OCI-LY7 (cell line): ENCODE results near the gene PDGFD. TPM values are rescaled to one million over a fixed set of nuclear protein-coding genes. Genes with fewer than 3 reads are reported as not detected.

Experiments
- BruUV-seq: library from RNA; stranded (reverse); fragments of 400-500 nt; replicated peaks from 2 replicates; lab custom pipeline; 2021; lab: Mats Ljungman, UMichigan
- CTCF ChIA-PET: fragments of 300-600 bp; sonication (Branson Sonifier 250); formaldehyde crosslinking; loops from one replicate; lab custom pipeline; 2022; ENCODE audit warnings: antibody characterized with exemption; ENCODE audit not compliant: unreplicated experiment; lab: Charles Lee
- POLR2A ChIA-PET: fragments of 300-600 bp; sonication (Branson Sonifier 250); formaldehyde crosslinking; loops from one replicate; lab custom pipeline; 2022; ENCODE audit warnings: antibody characterized with exemption; lab: Charles Lee
- DNase-seq: peaks from one replicate; pipeline ENCODE4 v3.0.0-alpha.2; 2015; ENCODE audit warnings: low spot score
- H2AFZ ChIP-seq: fragments of 200-600 bp; sonication (generic), shearing (Covaris generic); 2 replicates; pipeline ENCODE4 v1.6.1; 2014; ENCODE audit warnings: mild to moderate bottlenecking, antibody characterized with exemption, low read length, moderate library complexity
- H3K27ac ChIP-seq: fragments of 200-600 bp; sonication (generic); 2 replicates; pipeline ENCODE4 v1.5.1; 2014; ENCODE audit warnings: mixed run types, low read depth, mild to moderate bottlenecking, moderate library complexity, low read length, inconsistent platforms; ENCODE audit not compliant: poor library complexity, severe bottlenecking
- H3K36me3 ChIP-seq: fragments of 200-600 bp; sonication (generic); 2 replicates; pipeline ENCODE4 v1.6.1; 2014; ENCODE audit warnings: mild to moderate bottlenecking, antibody characterized with exemption, low read length, moderate library complexity, mixed read lengths; ENCODE audit not compliant: insufficient read depth
- H3K4me1 ChIP-seq: fragments of 200-600 bp; sonication (generic); 2 replicates; pipeline ENCODE4 v1.5.1; 2014; ENCODE audit warnings: mild to moderate bottlenecking, low read length; ENCODE audit not compliant: insufficient read depth, poor library complexity, severe bottlenecking
- H3K4me2 ChIP-seq: fragments of 200-600 bp; sonication (generic); 2 replicates; pipeline ENCODE4 v1.6.1; 2014; ENCODE audit warnings: mild to moderate bottlenecking, low read length
- H3K4me3 ChIP-seq: fragments of 200-600 bp; sonication (generic); 2 replicates; pipeline ENCODE4 v1.5.1; 2014; ENCODE audit warnings: mild to moderate bottlenecking, low read depth, low read length; ENCODE audit not compliant: poor library complexity, severe bottlenecking
- H3K79me2 ChIP-seq: fragments of 200-600 bp; sonication (generic); 2 replicates; pipeline ENCODE4 v1.6.1; 2016; ENCODE audit warnings: low read depth, mild to moderate bottlenecking, low read length, moderate library complexity, mixed read lengths; ENCODE audit not compliant: insufficient read depth
- H3K9me2 ChIP-seq: fragments of 200-600 bp; sonication (generic); 2 replicates; pipeline ENCODE4 v1.6.1; 2016; ENCODE audit warnings: mild to moderate bottlenecking, low read length, mixed read lengths; ENCODE audit not compliant: insufficient read depth
- H3K9me3 ChIP-seq: fragments of 200-600 bp; sonication (generic); 2 replicates; pipeline ENCODE4 v1.6.1; 2014; ENCODE audit warnings: mild to moderate bottlenecking, mixed run types, low read length, mixed read lengths
- H4K20me1 ChIP-seq: fragments of 200-600 bp; sonication (generic); 2 replicates; pipeline ENCODE4 v1.6.1; 2014; ENCODE audit warnings: mild to moderate bottlenecking, antibody characterized with exemption, low read length, moderate library complexity, mixed read lengths; ENCODE audit not compliant: insufficient read depth
- CTCF ChIP-seq: fragments of 200-600 bp; sonication (generic); conservative IDR thresholded peaks from 2 replicates; pipeline ENCODE4 v1.5.1; 2014; ENCODE audit warnings: mild to moderate bottlenecking, antibody characterized with exemption, low read length, moderate library complexity, mixed read lengths
- EZH2phosphoT487 ChIP-seq: fragments of 200-600 bp; sonication (generic); IDR thresholded peaks from 2 replicates; pipeline ENCODE4 v1.6.1; 2018; ENCODE audit warnings: low read depth, borderline replicate concordance, mild to moderate bottlenecking, mixed run types, antibody characterized with exemption, low read length, moderate library complexity, mixed read lengths
- intact Hi-C: fragments of 100-400 bp; cut with micrococcal nuclease; formaldehyde crosslinking; loops from one replicate; pipeline ENCODE4 v1.10.0; 2022; ENCODE audit not compliant: unreplicated experiment
- total RNA-seq, 2 experiments: library from RNA; depleted of rRNA in 1 of 2; stranded (reverse); fragments of >200 nt in 1 of 2; shearing (Covaris generic) in 1 of 2; gene quantifications; 2 replicates each; pipeline ENCODE4 v1.2.3, GENCODE V29; 2014 to 2022

PDGFD gene
- total RNA-seq, 2 experiments from 2014 or later, result 1.0 to 6.0 TPM

GRCh38 chr11:104092744-104093143, 71.2 kb downstream of the PDGFD start:
- POLR2A ChIA-PET, result interaction anchor here (0.6 to 1.2 kb wide), 2 partner anchors 11 to 175 kb away, joined by 3 read pairs; no protein-coding TSS in a partner anchor
- intact Hi-C loops, result no loop called here
- Histone ChIP-seq H3K36me3 (no peaks in the 10 kb centered on the region), H3K27ac (no peak overlapping the region), H2AFZ (no peak overlapping the region), H3K4me3 (no peak overlapping the region), H3K4me2 (no peak overlapping the region), H3K79me2 (no peaks in the 10 kb centered on the region), H4K20me1 (no peaks in the 10 kb centered on the region), H3K4me1 (no peaks in the 10 kb centered on the region), H3K9me3 (no peaks in the 10 kb centered on the region), H3K9me2 (no peaks in the 10 kb centered on the region)
- CTCF ChIA-PET, result no interaction called here
- DNase-seq, result no peak
- TF ChIP-seq EZH2phosphoT487 (no peak), CTCF (no peak)
- no TSS peak for BruUV-seq

DNA sequence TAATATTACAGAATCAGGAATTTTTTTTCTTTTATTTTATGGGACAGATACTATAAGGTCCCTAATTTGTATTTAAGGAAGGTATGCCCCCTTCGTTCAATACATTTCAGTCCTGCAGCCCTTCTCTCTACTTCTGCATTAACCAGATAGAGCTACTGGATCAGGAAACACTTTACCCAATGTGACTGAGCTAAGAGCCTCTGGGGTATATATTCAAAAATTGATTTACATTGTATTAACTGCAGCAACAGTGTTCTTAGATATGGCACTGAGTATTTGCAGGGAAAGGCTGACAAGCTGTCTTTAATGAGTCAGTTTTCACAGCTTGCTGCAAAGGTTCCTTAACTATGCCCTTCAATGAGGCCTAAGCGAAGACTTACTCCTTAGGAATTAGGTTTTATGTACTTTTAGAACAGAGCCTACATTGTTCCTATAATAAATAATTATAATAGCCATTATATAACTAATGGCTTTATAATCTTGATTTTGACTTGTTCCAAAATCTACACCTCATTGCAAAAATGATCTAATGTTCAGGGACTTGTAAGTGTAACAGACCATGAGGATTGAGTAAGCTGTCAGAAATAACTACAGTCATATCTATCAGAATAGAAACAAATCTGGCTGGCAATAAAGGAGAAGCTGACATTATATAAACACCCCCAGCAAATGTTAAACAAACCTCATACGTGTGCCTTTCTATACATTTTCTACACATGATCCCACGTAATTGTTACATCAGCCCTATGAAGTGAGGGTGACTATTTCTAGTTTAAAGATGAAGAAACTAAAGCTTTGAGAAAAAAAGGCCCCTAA, 72.5 kb downstream of the PDGFD start:
- H3K9me3 ChIP-seq, result no peaks in the 10 kb centered on the region
- no peak overlapping the region for H3K4me2 ChIP-seq
- POLR2A ChIA-PET, result interaction anchor here (0.6 to 1.2 kb wide), 2 partner anchors 12 to 34 kb away, joined by 3 read pairs; no protein-coding TSS in a partner anchor
- intact Hi-C loops, result no loop called here
- H3K79me2 ChIP-seq, result no peaks in the 10 kb centered on the region
- H3K4me1 ChIP-seq, result no peaks in the 10 kb centered on the region
- CTCF ChIA-PET, result interaction anchor here (0.5 kb wide), 1 partner anchor 297 kb away, joined by 3 read pairs; no protein-coding TSS in a partner anchor
- H3K36me3 ChIP-seq, result no peaks in the 10 kb centered on the region
- H4K20me1 ChIP-seq, result no peaks in the 10 kb centered on the region
- H3K4me3 ChIP-seq, result no peak overlapping the region
- DNase-seq, result no peak
- no peak overlapping the region for H3K27ac ChIP-seq
- TF ChIP-seq CTCF (no peak), EZH2phosphoT487 (no peak)
- H3K9me2 ChIP-seq, result no peaks in the 10 kb centered on the region
- H2AFZ ChIP-seq, result no peak overlapping the region
- BruUV-seq, result no TSS peak

- Histone ChIP-seq H3K79me2 (no peaks in the 10 kb centered on the region), H3K36me3 (no peaks in the 10 kb centered on the region), H3K9me3 (no peaks in the 10 kb centered on the region), H4K20me1 (no peaks in the 10 kb centered on the region), H3K4me1 (no peaks in the 10 kb centered on the region), H3K9me2 (no peaks in the 10 kb centered on the region), H3K4me2 (no peak overlapping the region), H3K4me3 (no peak overlapping the region), H2AFZ (no peak overlapping the region), H3K27ac (no peak overlapping the region)
- TF ChIP-seq CTCF, result no peak
- no peak for TF ChIP-seq EZH2phosphoT487
- no TSS peak for BruUV-seq
- ChIA-PET POLR2A (no interaction called here), CTCF (interaction anchor here (0.5 kb wide), 1 partner anchor 296 kb away, joined by 3 read pairs; no protein-coding TSS in a partner anchor)
- intact Hi-C loops, result no loop called here
- DNase-seq, result no peak
Measured at GRCh38 chr11:104090767-104091166, 73.2 kb downstream of the PDGFD start.
